GM13976 (cell line): Measurements from ENCODE around the gene TMIE.

Source experiments
- DNase-seq: peaks from one replicate; pipeline ENCODE4 v3.0.0; 2012; ENCODE audit warnings: low spot score
- CTCF ChIP-seq: IDR thresholded peaks from 2 replicates; pipeline ENCODE4 v1.5.1; 2012; ENCODE audit warnings: borderline replicate concordance, mild to moderate bottlenecking; ENCODE audit not compliant: insufficient read depth; ENCODE audit errors: extremely low read depth, missing control alignments, control extremely low read depth
- in situ Hi-C: fragments of 300-500 bp; cut with MboI; formaldehyde crosslinking; loops from one replicate; pipeline ENCODE4 v1.12.0; 2022; ENCODE audit warnings: low sequenced_read_pairs, mixed read lengths, inconsistent platforms; ENCODE audit not compliant: unreplicated experiment

The TMIE gene

GRCh38 chr3:46678280-46678679, 22.9 kb upstream of the TMIE start:
- no peak for DNase-seq
- no peak for TF ChIP-seq CTCF
- in situ Hi-C loops = no loop called here

- TF ChIP-seq CTCF = no peak
- DNase-seq = no peak
- in situ Hi-C loops = no loop called here
These were observed 21.5 kb upstream of the TMIE start for GRCh38 chr3:46679681-46680080.

GRCh38 chr3:46680298-46680826, 20.8 kb upstream of the TMIE start:
- no peak for TF ChIP-seq CTCF
- in situ Hi-C loops = no loop called here
- DNase-seq = no peak

- no peak for TF ChIP-seq CTCF
- DNase-seq = no peak
- in situ Hi-C loops = no loop called here
These were observed 19.8 kb upstream of the TMIE start for GRCh38 chr3:46681387-46681786.

- no peak for DNase-seq
- in situ Hi-C loops = no loop called here
- TF ChIP-seq CTCF = no peak
These were observed 19.2 kb upstream of the TMIE start for GRCh38 chr3:46681856-46682540.

- no peak for TF ChIP-seq CTCF
- in situ Hi-C loops = no loop called here
- no peak for DNase-seq
These were observed 18.2 kb upstream of the TMIE start for GRCh38 chr3:46682974-46683373.
